ENCODE measurements around the gene ANXA5.

The ANXA5 gene

DNA sequence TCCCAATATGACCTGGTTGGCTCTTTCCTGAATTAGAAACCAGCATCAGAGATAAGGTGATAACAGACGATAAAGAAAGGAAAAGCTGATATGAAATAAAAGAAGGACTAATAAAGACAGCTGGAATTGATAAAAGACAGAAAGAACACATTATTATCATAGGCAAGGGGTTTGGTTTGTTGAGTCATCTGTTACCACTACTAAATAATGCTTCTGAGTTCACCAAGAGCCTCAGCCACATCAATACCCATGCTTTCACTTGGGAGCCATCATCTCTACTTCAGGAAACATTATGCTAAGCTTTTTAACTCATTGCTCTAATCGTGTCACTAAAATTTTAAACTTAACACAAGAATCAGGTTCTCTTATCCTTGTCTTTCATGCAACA lies 27.6 kb downstream of the ANXA5 start:
- TF ChIP-seq, protein P1, sequence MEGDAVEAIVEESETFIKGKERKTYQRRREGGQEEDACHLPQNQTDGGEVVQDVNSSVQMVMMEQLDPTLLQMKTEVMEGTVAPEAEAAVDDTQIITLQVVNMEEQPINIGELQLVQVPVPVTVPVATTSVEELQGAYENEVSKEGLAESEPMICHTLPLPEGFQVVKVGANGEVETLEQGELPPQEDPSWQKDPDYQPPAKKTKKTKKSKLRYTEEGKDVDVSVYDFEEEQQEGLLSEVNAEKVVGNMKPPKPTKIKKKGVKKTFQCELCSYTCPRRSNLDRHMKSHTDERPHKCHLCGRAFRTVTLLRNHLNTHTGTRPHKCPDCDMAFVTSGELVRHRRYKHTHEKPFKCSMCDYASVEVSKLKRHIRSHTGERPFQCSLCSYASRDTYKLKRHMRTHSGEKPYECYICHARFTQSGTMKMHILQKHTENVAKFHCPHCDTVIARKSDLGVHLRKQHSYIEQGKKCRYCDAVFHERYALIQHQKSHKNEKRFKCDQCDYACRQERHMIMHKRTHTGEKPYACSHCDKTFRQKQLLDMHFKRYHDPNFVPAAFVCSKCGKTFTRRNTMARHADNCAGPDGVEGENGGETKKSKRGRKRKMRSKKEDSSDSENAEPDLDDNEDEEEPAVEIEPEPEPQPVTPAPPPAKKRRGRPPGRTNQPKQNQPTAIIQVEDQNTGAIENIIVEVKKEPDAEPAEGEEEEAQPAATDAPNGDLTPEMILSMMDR (IDR thresholded peaks at IDR 0.05; ENCODE audit: low read length): no peak
- TF ChIP-seq EZH2phosphoT487 (IDR thresholded peaks at IDR 0.05; ENCODE audit: low read length) (no peak), EZH2 (optimal IDR thresholded peaks at IDR 0.05; ENCODE audit: low read depth, low read length) (no peak)
- no peak for DNase-seq
- Histone ChIP-seq H3K79me2 (ENCODE audit: low read length) (no peaks in the 10 kb centered on the region), H2AFZ (ENCODE audit: low read length) (no peak overlapping the region), H3K9ac (ENCODE audit: low read length) (no peak overlapping the region), H3K27ac (ENCODE audit: low read length) (no peak overlapping the region), H3K4me2 (ENCODE audit: low read depth, low read length) (no peak overlapping the region), H4K20me1 (ENCODE audit: insufficient read depth, low read length) (no peaks in the 10 kb centered on the region), H3K9me2 (replicated peaks; ENCODE audit: insufficient read depth, low read length) (no peaks in the 10 kb centered on the region), H3K4me1 (ENCODE audit: low read length) (no peaks in the 10 kb centered on the region), H3K36me3 (replicated peaks; ENCODE audit: insufficient read depth, low read length) (peaks cover 14% of the 10 kb centered on the region; the same call in 1 of the 2 replicates), H3F3A (ENCODE audit: insufficient read depth, low read length) (no peaks in the 10 kb centered on the region), H3K27me3 (replicated peaks; ENCODE audit: insufficient read depth, low read length) (no peaks in the 10 kb centered on the region), H3K4me3 (ENCODE audit: low read length) (no peak overlapping the region), H3K9me3 (replicated peaks; ENCODE audit: insufficient read depth, low read length) (no peaks in the 10 kb centered on the region)

DNA sequence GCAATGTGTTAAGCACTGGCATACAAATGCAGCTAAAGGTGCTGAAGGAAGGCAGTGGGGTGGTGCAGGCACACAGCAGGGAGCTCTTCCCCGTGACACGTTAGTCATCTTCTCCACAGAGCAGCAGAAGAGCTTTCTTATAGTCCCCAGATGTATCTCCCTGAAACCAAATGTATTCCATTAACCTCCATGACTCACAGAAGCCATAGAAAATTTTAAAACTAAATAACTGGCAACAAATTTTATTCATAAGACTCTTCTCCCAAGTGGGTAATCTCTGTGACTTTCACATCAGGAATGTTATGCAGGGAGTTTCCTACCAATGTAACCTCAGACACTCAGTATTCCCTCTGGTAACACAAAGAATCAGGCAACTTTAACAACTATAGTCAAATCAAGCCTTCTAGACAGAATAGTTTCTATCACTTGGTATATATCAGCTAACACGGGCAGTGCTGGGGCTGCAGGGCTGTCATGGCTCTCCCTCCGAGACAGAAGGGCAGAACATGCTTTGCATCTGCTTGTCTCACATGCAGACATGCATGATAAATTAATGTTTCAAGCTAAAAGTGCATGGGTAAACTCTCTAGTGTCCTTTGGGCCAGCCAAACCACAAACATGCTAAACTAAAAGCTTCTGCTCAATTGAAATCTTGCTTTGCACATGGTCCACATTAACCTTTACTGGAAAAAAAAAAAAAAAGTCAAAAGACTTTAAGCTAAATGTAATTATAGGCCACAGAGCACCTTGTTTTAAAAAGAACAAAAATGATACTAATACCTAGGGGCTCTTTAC lies 28.2 kb downstream of the ANXA5 start:
- peaks cover 14% of the 10 kb centered on the region; the same call in 1 of the 2 replicates for H3K36me3 ChIP-seq (replicated peaks; ENCODE audit: insufficient read depth, low read length)
- H3K9ac ChIP-seq (ENCODE audit: low read length): no peak overlapping the region
- no peaks in the 10 kb centered on the region for H3K4me1 ChIP-seq (ENCODE audit: low read length)
- no peaks in the 10 kb centered on the region for H3F3A ChIP-seq (ENCODE audit: insufficient read depth, low read length)
- H2AFZ ChIP-seq (ENCODE audit: low read length): no peak overlapping the region
- TF ChIP-seq EZH2 (optimal IDR thresholded peaks at IDR 0.05; ENCODE audit: low read depth, low read length) (no peak), EZH2phosphoT487 (IDR thresholded peaks at IDR 0.05; ENCODE audit: low read length) (no peak)
- TF ChIP-seq, protein P1 (IDR thresholded peaks at IDR 0.05; ENCODE audit: low read length): no peak
- H3K4me2 ChIP-seq (ENCODE audit: low read depth, low read length): no peak overlapping the region
- DNase-seq: no peak
- no peak overlapping the region for H3K27ac ChIP-seq (ENCODE audit: low read length)
- no peaks in the 10 kb centered on the region for H4K20me1 ChIP-seq (ENCODE audit: insufficient read depth, low read length)
- H3K4me3 ChIP-seq (ENCODE audit: low read length): no peak overlapping the region
- H3K27me3 ChIP-seq (replicated peaks; ENCODE audit: insufficient read depth, low read length): no peaks in the 10 kb centered on the region
- H3K79me2 ChIP-seq (ENCODE audit: low read length): no peaks in the 10 kb centered on the region
- no peaks in the 10 kb centered on the region for H3K9me3 ChIP-seq (replicated peaks; ENCODE audit: insufficient read depth, low read length)
- H3K9me2 ChIP-seq (replicated peaks; ENCODE audit: insufficient read depth, low read length): no peaks in the 10 kb centered on the region

DNA sequence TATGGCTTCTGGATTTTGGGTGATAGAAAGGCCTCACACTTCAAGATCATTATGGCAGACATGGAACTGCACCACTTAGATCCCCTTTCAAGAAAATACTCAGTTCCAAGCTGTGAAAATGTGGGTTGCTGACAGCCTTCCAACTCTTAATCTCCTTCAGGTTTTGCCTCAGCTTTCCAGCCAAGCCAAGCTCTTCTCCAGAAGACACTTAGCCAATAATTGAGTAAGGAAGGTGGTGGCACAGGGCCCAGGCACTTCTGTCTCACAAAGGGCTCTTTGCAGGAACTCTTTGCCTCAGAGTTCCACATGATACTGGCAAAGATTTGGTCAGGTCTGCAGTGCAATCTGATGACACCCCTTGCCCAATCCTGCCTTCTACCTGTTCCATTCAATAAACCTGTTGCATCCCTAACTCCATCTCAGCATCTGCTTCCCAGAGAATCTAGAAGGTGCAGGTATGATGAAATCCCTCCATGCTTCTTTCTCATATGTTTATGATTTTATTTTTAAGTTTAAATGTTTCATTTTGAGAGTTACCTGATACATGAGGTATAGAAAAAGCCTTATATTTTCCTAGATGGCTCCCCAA lies 30.6 kb downstream of the ANXA5 start:
- Histone ChIP-seq H4K20me1 (ENCODE audit: insufficient read depth, low read length) (no peaks in the 10 kb centered on the region), H3K4me3 (ENCODE audit: low read length) (no peak overlapping the region), H3K4me2 (ENCODE audit: low read depth, low read length) (no peak overlapping the region)

More for the DNA sequence above, 30.6 kb downstream of the ANXA5 start:
- no peaks in the 10 kb centered on the region for H3K79me2 ChIP-seq (ENCODE audit: low read length)
- no peak overlapping the region for H2AFZ ChIP-seq (ENCODE audit: low read length)
- no peaks in the 10 kb centered on the region for H3F3A ChIP-seq (ENCODE audit: insufficient read depth, low read length)
- peaks cover 10% of the 10 kb centered on the region; the same call in 1 of the 2 replicates for H3K36me3 ChIP-seq (replicated peaks; ENCODE audit: insufficient read depth, low read length)
- no peaks in the 10 kb centered on the region for H3K27me3 ChIP-seq (replicated peaks; ENCODE audit: insufficient read depth, low read length)
- no peak overlapping the region for H3K9ac ChIP-seq (ENCODE audit: low read length)
- H3K4me1 ChIP-seq (ENCODE audit: low read length): no peaks in the 10 kb centered on the region
- H3K9me3 ChIP-seq (replicated peaks; ENCODE audit: insufficient read depth, low read length): no peaks in the 10 kb centered on the region
- no peaks in the 10 kb centered on the region for H3K9me2 ChIP-seq (replicated peaks; ENCODE audit: insufficient read depth, low read length)
- TF ChIP-seq EZH2phosphoT487 (IDR thresholded peaks at IDR 0.05; ENCODE audit: low read length) (no peak), EZH2 (optimal IDR thresholded peaks at IDR 0.05; ENCODE audit: low read depth, low read length) (no peak)
- TF ChIP-seq, protein P1 (IDR thresholded peaks at IDR 0.05; ENCODE audit: low read length): no peak
- H3K27ac ChIP-seq (ENCODE audit: low read length): no peak overlapping the region
- no peak for DNase-seq

All from MM.1S (cell line).